ENCODE results near the gene PHACTR1. TPM values are rescaled to one million over a fixed set of nuclear protein-coding genes. Genes with fewer than 3 reads are reported as not detected.

PHACTR1 gene
- total and polyA plus RNA-seq, 2 of the 4 experiments (the other 2 are of a cell fraction): not detected

DNA sequence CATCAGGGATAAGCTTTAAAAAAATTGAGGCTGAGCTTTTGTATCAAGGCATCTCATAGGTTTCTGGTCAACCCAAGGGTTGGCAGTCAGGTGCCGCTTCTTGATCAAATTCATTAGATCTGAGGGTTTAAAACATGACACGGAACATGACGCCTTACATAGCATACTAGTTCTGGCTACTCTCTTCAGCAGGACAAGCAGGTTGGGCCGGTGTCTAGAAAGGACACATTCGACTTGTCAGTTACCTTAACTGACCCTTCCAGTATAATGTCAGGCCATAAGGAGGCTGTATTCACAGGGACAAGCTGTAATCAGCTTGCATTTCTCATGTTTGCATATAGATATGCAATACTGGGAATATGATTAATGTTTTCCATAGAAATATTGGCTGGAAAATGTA lies 65.6 kb downstream of the PHACTR1 start:
- 63% methylated on average over 3 of the region's 5 CpGs; no CpG with 5 or more reads in 1 of the 2 experiments for WGBS, 2 experiments (ENCODE audit: extremely low coverage in 2 of 2, insufficient read length in 1 of 2)

More for the DNA sequence above, 65.6 kb downstream of the PHACTR1 start:
- H4K20me1 ChIP-seq (ENCODE audit: insufficient read depth, low read length): no peaks in the 10 kb centered on the region
- H2BK20ac ChIP-seq (ENCODE audit: low read depth, low read length): no peak overlapping the region
- no peak overlapping the region for H4K8ac ChIP-seq (ENCODE audit: low read depth in 2 of 2, low read length in 2 of 2)
- ATAC-seq (ENCODE audit: low read depth) (no peak), DNase-seq (no peak)
- no peaks in the 10 kb centered on the region for H3K9me1 ChIP-seq (ENCODE audit: insufficient read depth, low read length)
- intact Hi-C loops (cut with micrococcal nuclease) (no loop called here), in situ Hi-C loops (cut with MboI; ENCODE audit: low sequenced_read_pairs) (no loop called here), dilution Hi-C loops (cut with HindIII; ENCODE audit: low sequenced_read_pairs, unreplicated experiment) (no loop called here)
- CTCF ChIA-PET: no interaction called here
- no peaks in the 10 kb centered on the region for H3K79me1 ChIP-seq (ENCODE audit: low read depth in 1 of 2, low read length in 2 of 2)
- H3K36me3 ChIP-seq (ENCODE audit: control insufficient read depth, insufficient read depth, low read length): no peaks in the 10 kb centered on the region
- H3K4me3 ChIP-seq (ENCODE audit: insufficient read depth, low read depth, low read length): no peak overlapping the region
- H4K5ac ChIP-seq (ENCODE audit: low read depth, low read length): no peak overlapping the region
- peaks cover 5% of the 10 kb centered on the region; the same call in 1 of the 2 replicates for H3K9me3 ChIP-seq (ENCODE audit: control insufficient read depth, insufficient read depth, low read length)
- H2AK5ac ChIP-seq (ENCODE audit: low read depth, low read length): no peak overlapping the region
- TF ChIP-seq BHLHE40 (IDR thresholded peaks at IDR 0.05; ENCODE audit: low read depth, low read length): no peak
- TF ChIP-seq, protein P1, sequence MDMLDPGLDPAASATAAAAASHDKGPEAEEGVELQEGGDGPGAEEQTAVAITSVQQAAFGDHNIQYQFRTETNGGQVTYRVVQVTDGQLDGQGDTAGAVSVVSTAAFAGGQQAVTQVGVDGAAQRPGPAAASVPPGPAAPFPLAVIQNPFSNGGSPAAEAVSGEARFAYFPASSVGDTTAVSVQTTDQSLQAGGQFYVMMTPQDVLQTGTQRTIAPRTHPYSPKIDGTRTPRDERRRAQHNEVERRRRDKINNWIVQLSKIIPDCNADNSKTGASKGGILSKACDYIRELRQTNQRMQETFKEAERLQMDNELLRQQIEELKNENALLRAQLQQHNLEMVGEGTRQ (IDR thresholded peaks at IDR 0.05; ENCODE audit: low read depth, low read length): no peak
- TF ChIP-seq CHD1 (IDR thresholded peaks at IDR 0.05; ENCODE audit: low read depth, low read length): no peak
- TF ChIP-seq MAFK (IDR thresholded peaks at IDR 0.05; ENCODE audit: low read depth, low read length): no peak
- TF ChIP-seq SMC3 (IDR thresholded peaks at IDR 0.05; ENCODE audit: low read depth, low read length): no peak
- H3K56ac ChIP-seq (ENCODE audit: extremely low read depth, insufficient read depth, low read length): no peak overlapping the region
- H2BK120ac ChIP-seq (ENCODE audit: low read depth, low read length): no peak overlapping the region
- H3K27me3 ChIP-seq (ENCODE audit: control insufficient read depth, insufficient read depth, low read length): no peaks in the 10 kb centered on the region
- H2AK9ac ChIP-seq (replicated peaks; ENCODE audit: low read depth, low read length, poor library complexity): no peak overlapping the region
- no peak overlapping the region for H3K18ac ChIP-seq (ENCODE audit: low read depth, low read length)
- H3K14ac ChIP-seq (replicated peaks; ENCODE audit: low read depth, low read length): no peak overlapping the region
- H3K27ac ChIP-seq (ENCODE audit: insufficient read depth, low read length): no peak overlapping the region
- POLR2A ChIA-PET (ENCODE audit: unreplicated experiment): no interaction called here
- H2AFZ ChIP-seq (replicated peaks; ENCODE audit: low read length, poor library complexity): no peak overlapping the region
- no peak overlapping the region for H3K9ac ChIP-seq (ENCODE audit: low read depth, low read length)
- no peak overlapping the region for H3K23ac ChIP-seq (ENCODE audit: low read depth, low read length)
- H3K4me1 ChIP-seq (ENCODE audit: control insufficient read depth, insufficient read depth, low read length): no peaks in the 10 kb centered on the region
- no peak overlapping the region for H3K4me2 ChIP-seq (ENCODE audit: low read depth, low read length)
- no peak overlapping the region for H4K91ac ChIP-seq (ENCODE audit: insufficient read depth, low read depth, low read length)
- H2BK15ac ChIP-seq (ENCODE audit: low read depth, low read length): no peak overlapping the region
- no peak overlapping the region for H2BK5ac ChIP-seq (ENCODE audit: low read depth, low read length, poor library complexity, severe bottlenecking)
- BruUV-seq (replicated peaks): no TSS peak
- no peak overlapping the region for H3K4ac ChIP-seq (ENCODE audit: low read depth, low read length)
